Loucy (cell line): ENCODE measurements around the gene PFN3.

Experiments
- CTCF ChIP-seq: fragments of 200-600 bp; sonication (generic); conservative IDR thresholded peaks from 2 replicates; pipeline ENCODE4 v1.5.1; 2014; ENCODE audit warnings: mild to moderate bottlenecking, antibody characterized with exemption, low read length
- EZH2phosphoT487 ChIP-seq: fragments of 200-600 bp; IDR thresholded peaks from 2 replicates; pipeline ENCODE4 v1.6.1; 2018; ENCODE audit warnings: antibody characterized with exemption, mild to moderate bottlenecking, moderate library complexity, borderline replicate concordance

DNA sequence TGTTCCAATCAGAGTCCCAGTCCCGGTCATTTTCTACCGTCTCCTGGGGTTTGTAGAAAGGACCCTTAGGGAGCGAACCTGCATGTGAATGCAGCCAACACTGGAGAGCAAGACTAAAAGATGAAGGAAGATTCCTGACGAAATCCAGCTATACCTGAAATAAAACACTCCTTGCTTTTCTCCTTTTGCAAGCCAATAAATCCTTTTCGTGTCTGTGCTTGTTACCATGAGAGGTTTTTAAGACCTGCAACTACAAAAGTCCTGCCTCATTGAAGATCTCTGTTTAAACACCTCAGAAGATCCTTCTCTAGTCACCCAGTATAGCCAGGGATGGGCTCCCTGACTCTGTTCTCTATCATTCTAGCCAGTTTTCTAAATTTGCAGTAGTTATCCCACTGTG lies 26.2 kb downstream of the PFN3 start:
- TF ChIP-seq CTCF, result no peak
- no peak for TF ChIP-seq EZH2phosphoT487
